Astrocyte (in vitro differentiated cells and primary cell): Measurements from ENCODE around the gene SAMD4B. TPM values are rescaled to one million over a fixed set of nuclear protein-coding genes. Genes with fewer than 3 reads are reported as not detected.

ENCODE experiments used
- DNase-seq: peaks from one replicate; pipeline ENCODE4 v3.0.0-alpha.2; 2010; ENCODE audit warnings: low read depth
- FAIRE-seq: peaks from 2 replicates; lab custom pipeline; 2011; peaks lifted over from hg19 to GRCh38; lab: Jason Lieb, UNC
- H2AFZ ChIP-seq: 2 replicates; pipeline ENCODE4 v1.6.0; 2012; ENCODE audit warnings: low read depth, low read length, inconsistent platforms
- H3K27ac ChIP-seq: 2 replicates; pipeline ENCODE4 v1.5.1; 2011; ENCODE audit warnings: low read depth, low read length, inconsistent platforms
- H3K27me3 ChIP-seq: 2 replicates; pipeline ENCODE4 v1.6.0; 2011; ENCODE audit warnings: low read length, inconsistent platforms; ENCODE audit not compliant: insufficient read depth
- H3K36me3 ChIP-seq: 2 replicates; pipeline ENCODE4 v1.5.1; 2011; ENCODE audit warnings: low read length, inconsistent platforms; ENCODE audit not compliant: insufficient read depth
- H3K4me1 ChIP-seq: 2 replicates; pipeline ENCODE4 v1.5.1; 2011; ENCODE audit warnings: low read length, inconsistent platforms; ENCODE audit not compliant: insufficient read depth
- H3K4me2 ChIP-seq: 2 replicates; pipeline ENCODE4 v1.6.0; 2012; ENCODE audit warnings: low read length, inconsistent platforms
- H3K4me3 ChIP-seq: 2 replicates; pipeline ENCODE4 v1.5.1; 2011; ENCODE audit warnings: low read depth, mild to moderate bottlenecking, low read length, inconsistent platforms; ENCODE audit not compliant: insufficient read depth
- H3K79me2 ChIP-seq: 2 replicates; pipeline ENCODE4 v1.6.0; 2012; ENCODE audit warnings: mild to moderate bottlenecking, low read length, inconsistent platforms; ENCODE audit not compliant: insufficient read depth
- H3K9ac ChIP-seq: 2 replicates; pipeline ENCODE4 v1.6.0; 2012; ENCODE audit warnings: mild to moderate bottlenecking, low read length, inconsistent platforms
- H3K9me3 ChIP-seq: 2 replicates; pipeline ENCODE4 v1.5.1; 2012; ENCODE audit warnings: low read depth, mild to moderate bottlenecking, low read length, inconsistent platforms; ENCODE audit not compliant: insufficient read depth
- H4K20me1 ChIP-seq: 2 replicates; pipeline ENCODE4 v1.6.0; 2012; ENCODE audit warnings: low read length, inconsistent platforms; ENCODE audit not compliant: insufficient read depth
- H3K27ac Mint-ChIP-seq: one replicate; pipeline ENCODE4 v1.8.0; 2021; ENCODE audit warnings: mild to moderate bottlenecking, mixed read lengths; ENCODE audit not compliant: unreplicated experiment
- H3K27me3 Mint-ChIP-seq: one replicate; pipeline ENCODE4 v1.8.0; 2021; ENCODE audit warnings: low read depth, mixed read lengths; ENCODE audit not compliant: unreplicated experiment
- H3K36me3 Mint-ChIP-seq: one replicate; pipeline ENCODE4 v1.8.0; 2021; ENCODE audit warnings: low read depth, mixed read lengths; ENCODE audit not compliant: unreplicated experiment
- H3K4me1 Mint-ChIP-seq: one replicate; pipeline ENCODE4 v1.8.0; 2021; ENCODE audit warnings: low read depth, mixed read lengths; ENCODE audit not compliant: unreplicated experiment
- H3K4me3 Mint-ChIP-seq: one replicate; pipeline ENCODE4 v1.8.0; 2021; ENCODE audit warnings: mild to moderate bottlenecking, moderate library complexity, mixed read lengths; ENCODE audit not compliant: unreplicated experiment
- H3K9me3 Mint-ChIP-seq: one replicate; pipeline ENCODE4 v1.8.0; 2021; ENCODE audit warnings: mild to moderate bottlenecking, mixed read lengths; ENCODE audit not compliant: unreplicated experiment
- CTCF ChIP-seq: IDR thresholded peaks from 2 replicates; pipeline ENCODE4 v1.5.1; 2011; ENCODE audit warnings: low read depth, mild to moderate bottlenecking, inconsistent platforms, low read length, moderate library complexity; ENCODE audit not compliant: insufficient read depth
- EZH2 ChIP-seq: IDR thresholded peaks from 2 replicates; pipeline ENCODE4 v1.6.1; 2012; ENCODE audit warnings: mild to moderate bottlenecking, low read length, inconsistent platforms; ENCODE audit not compliant: insufficient read depth
- total RNA-seq: library from RNA; stranded (reverse); gene quantifications from 2 replicates; pipeline ENCODE4 v1.2.1, GENCODE V29; 2021

SAMD4B gene
- total RNA-seq, 1 donor from 2014 or later = 98.6 TPM

- Histone ChIP-seq H4K20me1 (peaks cover 58% of the 10 kb centered on the region), H3K27ac (peak overlapping the region; percentile 97), H3K36me3 (peaks cover 11% of the 10 kb centered on the region), H3K9me3 (no peaks in the 10 kb centered on the region), H3K79me2 (peaks cover 58% of the 10 kb centered on the region), H3K4me3 (peak overlapping the region; percentile 83), H3K4me1 (peaks cover 28% of the 10 kb centered on the region), H3K4me2 (peak overlapping the region; percentile 97), H2AFZ (no peak overlapping the region), H3K9ac (peak overlapping the region; percentile 97), H3K27me3 (no peaks in the 10 kb centered on the region)
- no peak for FAIRE-seq
- Mint-ChIP-seq H3K27ac (no peak overlapping the region), H3K9me3 (no peaks in the 10 kb centered on the region), H3K4me1 (peaks cover 26% of the 10 kb centered on the region), H3K36me3 (peaks cover 11% of the 10 kb centered on the region), H3K4me3 (peak overlapping the region; percentile 90), H3K27me3 (no peaks in the 10 kb centered on the region)
- DNase-seq = no peak
- TF ChIP-seq CTCF = no peak
- no peak for TF ChIP-seq EZH2
Observed at GRCh38 chr19:39415111-39416046, 73.2 kb downstream of the SAMD4B start.

DNA sequence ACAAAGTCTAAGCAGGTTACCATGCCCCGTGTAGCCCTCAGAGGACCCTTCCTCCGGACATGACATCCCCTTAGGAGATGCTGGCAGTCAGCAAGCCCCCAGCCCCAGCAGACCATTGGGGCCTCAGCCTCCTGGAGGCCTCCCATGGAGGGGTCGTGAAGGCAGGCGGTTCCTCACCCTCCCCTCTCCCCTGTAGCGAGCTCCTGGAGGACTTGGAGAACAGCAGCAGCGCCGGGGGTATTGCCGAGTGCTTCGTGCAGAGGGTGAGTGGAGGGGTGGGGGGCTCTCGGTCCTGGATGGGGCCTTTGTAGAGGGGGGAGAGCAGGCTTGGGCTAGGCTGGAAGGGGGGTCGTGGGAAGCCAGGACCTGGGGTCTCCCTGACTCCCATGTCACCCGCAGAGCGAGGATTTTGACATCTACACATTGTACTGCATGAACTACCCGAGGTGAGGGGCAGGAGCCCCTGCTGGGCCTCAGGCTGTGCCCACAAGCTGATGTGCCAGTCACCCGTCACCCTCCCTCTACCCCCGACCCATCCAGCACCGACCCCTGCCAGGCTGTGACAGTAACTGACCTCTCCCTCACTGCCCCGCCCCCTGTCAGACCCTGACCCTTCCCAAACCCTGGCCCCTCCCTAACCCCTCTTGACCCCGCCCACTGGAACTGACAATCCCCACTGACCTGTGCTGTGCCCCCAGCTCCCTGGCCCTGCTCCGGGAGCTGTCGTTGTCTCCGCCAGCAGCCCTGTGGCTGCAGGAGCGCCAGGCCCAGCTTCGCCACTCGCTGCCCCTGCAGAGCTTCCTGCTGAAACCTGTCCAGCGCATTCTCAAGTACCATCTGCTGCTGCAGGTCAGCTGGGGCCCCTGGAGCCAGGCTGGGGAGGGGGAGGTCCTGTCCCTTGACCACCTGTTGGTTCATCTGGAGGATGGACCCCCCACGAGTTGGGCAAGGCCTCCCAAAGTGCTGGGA, 74.2 kb downstream of the SAMD4B start:
- TF ChIP-seq CTCF (no peak), EZH2 (no peak)
- H3K36me3 ChIP-seq = peaks cover 15% of the 10 kb centered on the region
- H3K9ac ChIP-seq = peak overlapping the region; percentile 97
- H3K27me3 ChIP-seq = no peaks in the 10 kb centered on the region
- H3K4me3 ChIP-seq = no peak overlapping the region
- no peak for FAIRE-seq
- Mint-ChIP-seq H3K36me3 (peaks cover 16% of the 10 kb centered on the region), H3K4me3 (peak overlapping the region; percentile 40), H3K27ac (no peak overlapping the region), H3K27me3 (no peaks in the 10 kb centered on the region), H3K4me1 (peaks cover 16% of the 10 kb centered on the region), H3K9me3 (no peaks in the 10 kb centered on the region)
- no peaks in the 10 kb centered on the region for H3K9me3 ChIP-seq
- no peak for DNase-seq
- H3K4me1 ChIP-seq = peaks cover 17% of the 10 kb centered on the region
- H3K79me2 ChIP-seq = peaks cover 65% of the 10 kb centered on the region
- peaks cover 64% of the 10 kb centered on the region for H4K20me1 ChIP-seq
- H3K27ac ChIP-seq = no peak overlapping the region
- H2AFZ ChIP-seq = no peak overlapping the region
- peak overlapping the region; percentile 97 for H3K4me2 ChIP-seq
